Stimulated activated naive CD4-positive, alpha-beta T cell (primary cell): Measurements from ENCODE around the gene SH3GL3.

Experiments
- DNase-seq, 6 experiments: peaks; one replicate each; lab custom pipeline; 2025; lab: John Stamatoyannopoulos, UW

The SH3GL3 gene

GRCh38 chr15:83446904-83447709 is at the start of gene SH3GL3:
TSS of gene SH3GL3 (plus strand) at chr15:83447341. CDS start at chr15:83447534, 193 bp downstream.
- DNase-seq, result peak; percentile 1 to 28 (median 16)

GRCh38 chr15:83398626-83399025 is 48.5 kb upstream of the SH3GL3 start:
- no peak for DNase-seq

- no peak for DNase-seq
Measured at GRCh38 chr15:83404121-83404520, 43.0 kb upstream of the SH3GL3 start.

GRCh38 chr15:83410532-83410931 is 36.6 kb upstream of the SH3GL3 start:
- no peak for DNase-seq

- DNase-seq, result no peak
Measured at GRCh38 chr15:83413054-83413719, 34.0 kb upstream of the SH3GL3 start.

GRCh38 chr15:83422081-83422480 is 25.1 kb upstream of the SH3GL3 start:
- DNase-seq, result no peak

GRCh38 chr15:83422541-83422940 is 24.6 kb upstream of the SH3GL3 start:
- no peak for DNase-seq

GRCh38 chr15:83424101-83424500 is 23.0 kb upstream of the SH3GL3 start:
- DNase-seq, result no peak

GRCh38 chr15:83430441-83430840 is 16.7 kb upstream of the SH3GL3 start:
- DNase-seq, result no peak

GRCh38 chr15:83431521-83431920 is 15.6 kb upstream of the SH3GL3 start:
- no peak for DNase-seq

- no peak for DNase-seq
Measured at GRCh38 chr15:83435202-83435601, 11.9 kb upstream of the SH3GL3 start.

- DNase-seq, result no peak
Measured at GRCh38 chr15:83435782-83436181, 11.4 kb upstream of the SH3GL3 start.

- DNase-seq, result no peak
Measured at GRCh38 chr15:83436513-83437158, 10.5 kb upstream of the SH3GL3 start.

- DNase-seq, result no peak
Measured at GRCh38 chr15:83443076-83443847, 3.9 kb upstream of the SH3GL3 start.

- no peak for DNase-seq
Measured at GRCh38 chr15:83444936-83445335, 2.2 kb upstream of the SH3GL3 start.

GRCh38 chr15:83445643-83446042 is 1.5 kb upstream of the SH3GL3 start:
- no peak for DNase-seq

GRCh38 chr15:83446417-83446816 is 724 bp upstream of the SH3GL3 start:
- no peak for DNase-seq

GRCh38 chr15:83449250-83449671 is 2.1 kb downstream of the SH3GL3 start:
- no peak for DNase-seq

GRCh38 chr15:83449937-83450506 is 2.9 kb downstream of the SH3GL3 start:
- DNase-seq, result no peak

- DNase-seq, result no peak
Measured at GRCh38 chr15:83457149-83457548, 10.0 kb downstream of the SH3GL3 start.

GRCh38 chr15:83458381-83458780 is 11.2 kb downstream of the SH3GL3 start:
- DNase-seq, result no peak

GRCh38 chr15:83462026-83462425 is 14.9 kb downstream of the SH3GL3 start:
- no peak for DNase-seq
